GM18526 (cell line): Measurements from ENCODE around the gene ZNF609.

Experiments
- POLR2A ChIP-seq: IDR thresholded peaks from 3 replicates; pipeline ENCODE4 v1.6.1; 2011; ENCODE audit not compliant: insufficient read length; ENCODE audit errors: extremely low read depth

The ZNF609 gene

GRCh38 chr15:64665179-64665578 lies 204.8 kb downstream of the ZNF609 start:
- no peak for TF ChIP-seq POLR2A

DNA sequence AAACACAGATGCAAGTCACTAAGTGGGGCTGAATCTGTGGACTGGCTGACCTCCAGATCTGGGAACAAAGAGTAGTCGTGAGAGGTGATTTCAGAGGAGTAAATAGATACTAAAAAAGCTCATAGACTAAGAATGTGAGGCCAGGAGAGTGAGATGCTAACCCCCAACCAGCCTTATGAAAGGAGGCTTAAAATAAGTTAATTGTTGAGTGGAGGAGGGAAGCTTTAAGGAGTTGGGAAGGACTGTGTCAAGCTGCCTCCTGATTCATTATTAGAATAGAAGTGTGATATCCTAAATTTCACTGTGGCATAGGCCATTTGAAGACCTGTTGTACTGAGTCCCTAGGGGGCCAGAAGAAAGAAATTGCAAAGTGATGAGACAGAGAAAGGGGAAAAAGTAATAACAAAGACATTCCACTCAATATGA lies 207.4 kb downstream of the ZNF609 start:
- no peak for TF ChIP-seq POLR2A

DNA sequence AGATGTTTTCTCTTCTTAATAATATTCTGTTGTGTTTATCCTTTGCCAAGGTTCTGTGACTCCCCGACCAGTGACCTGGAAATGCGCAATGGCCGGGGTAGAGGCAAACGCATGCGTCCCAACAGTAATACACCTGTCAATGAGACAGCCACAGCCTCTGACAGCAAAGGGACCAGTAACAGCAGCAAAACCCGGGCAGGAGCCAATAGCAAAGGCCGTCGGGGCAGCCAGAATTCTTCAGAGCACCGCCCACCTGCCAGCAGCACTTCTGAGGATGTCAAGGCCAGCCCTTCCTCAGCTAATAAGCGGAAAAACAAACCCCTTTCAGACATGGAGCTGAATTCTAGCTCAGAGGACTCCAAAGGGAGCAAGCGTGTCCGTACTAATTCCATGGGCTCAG lies 213.5 kb downstream of the ZNF609 start:
- TF ChIP-seq POLR2A, result no peak

DNA sequence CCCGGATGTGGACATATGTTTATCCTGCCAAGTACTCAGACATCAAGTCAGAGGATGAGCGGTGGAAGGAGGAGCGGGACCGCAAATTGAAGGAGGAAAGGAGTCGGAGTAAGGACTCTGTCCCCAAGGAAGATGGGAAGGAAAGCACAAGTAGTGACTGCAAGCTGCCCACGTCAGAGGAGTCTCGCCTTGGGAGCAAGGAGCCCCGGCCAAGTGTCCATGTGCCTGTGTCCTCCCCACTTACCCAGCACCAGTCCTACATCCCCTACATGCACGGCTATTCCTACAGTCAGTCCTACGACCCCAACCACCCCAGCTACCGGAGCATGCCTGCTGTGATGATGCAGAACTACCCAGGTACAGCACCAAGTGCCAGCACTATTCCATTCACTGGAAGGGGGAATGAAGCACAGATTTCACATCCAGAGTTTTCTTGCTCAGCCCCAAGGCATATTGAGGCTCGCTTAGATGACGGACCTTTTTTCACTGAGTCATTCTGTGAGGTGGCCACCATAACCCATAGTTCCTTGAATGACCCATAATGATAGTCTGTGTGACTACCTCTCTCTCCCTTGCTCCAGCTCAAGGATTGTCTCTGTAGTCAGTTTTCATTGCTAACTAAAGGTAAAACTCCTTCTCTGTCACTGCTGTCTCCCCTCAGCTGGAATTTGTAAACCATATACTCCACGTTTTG lies 217.9 kb downstream of the ZNF609 start:
- no peak for TF ChIP-seq POLR2A

- no peak for TF ChIP-seq POLR2A
Measured at GRCh38 chr15:64680097-64680496, 219.7 kb downstream of the ZNF609 start.

DNA sequence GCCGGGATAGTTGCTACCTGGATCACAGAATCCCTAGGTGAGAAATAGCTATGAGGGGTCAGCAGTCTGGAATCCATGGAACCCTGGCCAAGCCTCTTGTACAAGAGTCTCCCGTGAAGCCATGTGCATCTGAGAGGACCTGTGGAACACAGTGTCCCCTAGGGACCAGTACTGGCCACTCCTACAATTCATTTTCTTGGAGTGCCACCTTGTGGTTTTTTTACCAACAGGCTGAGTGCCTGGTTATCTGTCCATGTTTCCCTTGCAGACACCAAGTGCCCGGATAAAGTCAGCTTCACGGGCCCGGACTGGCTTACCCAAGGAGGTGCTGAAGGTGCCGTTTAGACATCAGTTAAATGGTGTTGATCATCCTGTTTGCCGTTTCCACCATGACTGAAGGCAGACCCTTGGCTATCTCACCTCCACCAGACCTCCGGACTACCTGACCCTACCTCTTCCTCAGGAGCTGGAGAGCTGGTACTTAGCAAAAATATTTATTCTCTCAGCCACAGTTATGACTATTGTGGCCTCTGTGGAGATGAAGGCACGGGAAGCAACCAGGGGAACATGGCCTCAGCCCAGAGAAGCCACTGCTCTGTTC lies 221.1 kb downstream of the ZNF609 start:
- TF ChIP-seq POLR2A, result no peak

GRCh38 chr15:64682255-64682654 lies 221.9 kb downstream of the ZNF609 start:
- TF ChIP-seq POLR2A, result no peak

DNA sequence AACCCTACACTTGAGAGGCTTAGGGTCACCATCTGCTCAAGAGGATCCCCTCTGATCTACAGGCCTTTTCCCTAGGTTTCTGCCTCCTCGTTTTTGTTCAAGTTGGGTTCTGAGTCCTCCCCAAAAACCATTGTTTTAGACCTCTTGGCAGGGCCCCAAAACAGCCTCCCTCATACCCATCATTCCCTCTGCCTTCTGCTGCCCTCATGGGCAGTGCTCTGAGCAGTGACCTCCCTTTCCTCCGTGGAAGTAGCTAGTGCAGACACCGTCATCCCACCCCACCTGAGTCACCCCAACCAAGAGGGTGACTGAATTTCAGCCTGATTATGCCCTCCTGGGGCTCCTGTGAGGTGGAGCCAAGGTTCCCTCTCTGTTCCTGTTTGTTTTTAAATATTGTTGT lies 223.0 kb downstream of the ZNF609 start:
- no peak for TF ChIP-seq POLR2A

GRCh38 chr15:64685230-64685888 lies 225.0 kb downstream of the ZNF609 start:
- TF ChIP-seq POLR2A, result no peak

GRCh38 chr15:64686130-64686735 lies 225.9 kb downstream of the ZNF609 start:
- no peak for TF ChIP-seq POLR2A

DNA sequence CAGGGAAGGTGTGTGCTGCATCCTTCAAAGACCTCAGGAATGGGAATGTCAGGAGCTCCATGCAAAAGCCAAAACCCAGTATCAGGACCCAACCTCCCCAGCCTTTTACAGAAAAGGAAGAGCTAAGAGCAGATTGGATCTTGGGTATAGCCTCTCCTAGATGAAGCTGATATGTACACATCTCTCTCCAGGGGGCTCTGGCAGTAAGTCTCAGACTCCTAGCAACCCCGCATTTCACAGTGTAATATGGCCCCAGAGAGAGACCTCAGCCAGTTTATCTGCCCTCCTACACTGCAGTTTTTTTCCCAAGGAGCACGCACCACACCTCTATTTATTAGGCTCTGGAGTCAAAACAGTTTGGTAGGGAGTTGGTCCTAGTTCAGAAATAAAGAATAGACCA lies 226.8 kb downstream of the ZNF609 start:
- TF ChIP-seq POLR2A, result no peak

- TF ChIP-seq POLR2A, result no peak
Measured at GRCh38 chr15:64687688-64688087, 227.3 kb downstream of the ZNF609 start.

DNA sequence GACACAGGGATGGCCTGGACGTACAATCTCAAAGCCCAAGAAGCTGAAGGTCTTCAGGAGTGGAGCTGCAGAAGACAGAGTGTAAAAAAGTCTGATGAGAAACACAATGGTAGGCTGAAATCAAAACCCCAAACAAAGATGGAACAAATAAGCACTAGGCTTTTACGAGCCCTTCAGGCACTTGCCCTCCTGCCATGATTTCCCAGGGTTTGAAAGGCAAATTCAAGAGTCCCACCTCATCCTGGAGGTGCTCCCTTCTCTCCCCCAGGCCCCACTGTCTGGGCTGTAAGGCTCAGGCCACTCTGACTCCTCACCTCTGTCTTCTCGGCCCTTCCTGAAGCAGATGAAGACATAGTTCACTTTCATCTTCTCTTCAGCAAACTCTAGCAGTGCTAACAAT lies 228.4 kb downstream of the ZNF609 start:
- TF ChIP-seq POLR2A, result no peak

DNA sequence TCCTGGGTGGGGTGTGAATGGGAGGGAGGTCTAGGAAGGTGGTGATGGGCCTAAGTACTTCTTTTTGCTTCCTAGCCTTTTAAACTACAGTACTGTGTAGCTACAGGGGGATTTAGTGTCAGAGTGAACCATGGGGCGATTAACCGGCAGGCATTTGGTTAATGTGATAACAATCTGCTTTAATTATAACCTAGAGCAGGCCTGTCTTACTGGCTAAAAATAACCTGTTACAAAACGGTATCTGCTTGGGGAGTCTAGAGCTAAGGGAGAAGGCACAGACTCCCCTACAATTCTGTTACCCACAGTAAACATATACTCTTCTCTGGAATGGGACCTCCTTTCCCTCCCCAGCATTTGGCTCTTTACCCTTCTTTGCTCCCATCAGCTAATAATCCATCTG lies 229.6 kb downstream of the ZNF609 start:
- TF ChIP-seq POLR2A, result no peak

DNA sequence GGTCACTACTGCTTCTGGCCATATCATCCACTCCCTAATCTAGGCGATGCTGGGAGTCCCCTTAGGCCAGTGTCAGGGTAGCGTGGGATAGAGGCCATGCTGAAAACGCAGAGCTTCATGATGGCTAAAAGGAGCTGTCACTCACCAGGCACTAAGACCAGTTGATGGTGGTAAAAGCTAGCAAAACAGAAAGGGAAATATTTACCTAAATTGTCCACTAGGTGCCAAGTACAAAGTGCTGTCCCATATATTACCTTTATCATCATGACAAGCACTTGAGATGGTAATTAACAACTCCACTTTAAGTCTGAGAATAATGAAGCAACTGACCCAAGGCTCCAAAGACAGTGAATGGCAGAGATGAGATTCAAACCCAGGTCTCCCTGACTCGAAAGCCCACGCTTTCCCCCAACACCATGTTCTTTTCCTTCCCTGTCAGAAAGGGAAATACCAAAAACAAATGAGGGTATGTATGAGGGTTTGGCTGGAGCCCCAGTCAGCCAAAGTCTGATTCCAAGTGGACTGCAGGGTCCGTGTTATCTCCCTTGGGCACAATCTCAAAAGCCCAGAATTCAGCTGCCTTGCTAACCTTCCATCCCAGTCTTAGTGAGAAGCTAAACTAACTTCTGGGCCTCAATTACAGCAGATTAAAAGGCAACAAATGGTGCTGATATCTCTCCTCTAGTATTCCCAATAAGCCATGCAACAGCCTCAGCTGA lies 230.4 kb downstream of the ZNF609 start:
- no peak for TF ChIP-seq POLR2A
